HT1080 (cell line): ENCODE data around the gene PHACTR1. TPM values are rescaled to one million over a fixed set of nuclear protein-coding genes. Genes with fewer than 3 reads are reported as not detected.

Experiments
- DNase-seq: peaks from one replicate; pipeline ENCODE4 v3.0.0-alpha.2; 2015; ENCODE audit warnings: low read depth
- total RNA-seq: library from RNA; depleted of rRNA; stranded (reverse); fragments of >200 nt; shearing (Covaris generic); gene quantifications from 2 replicates; pipeline ENCODE4 v1.2.3, GENCODE V29; 2014

PHACTR1 gene
- total RNA-seq, 1 experiment from 2014 or later: 7.8 TPM

DNA sequence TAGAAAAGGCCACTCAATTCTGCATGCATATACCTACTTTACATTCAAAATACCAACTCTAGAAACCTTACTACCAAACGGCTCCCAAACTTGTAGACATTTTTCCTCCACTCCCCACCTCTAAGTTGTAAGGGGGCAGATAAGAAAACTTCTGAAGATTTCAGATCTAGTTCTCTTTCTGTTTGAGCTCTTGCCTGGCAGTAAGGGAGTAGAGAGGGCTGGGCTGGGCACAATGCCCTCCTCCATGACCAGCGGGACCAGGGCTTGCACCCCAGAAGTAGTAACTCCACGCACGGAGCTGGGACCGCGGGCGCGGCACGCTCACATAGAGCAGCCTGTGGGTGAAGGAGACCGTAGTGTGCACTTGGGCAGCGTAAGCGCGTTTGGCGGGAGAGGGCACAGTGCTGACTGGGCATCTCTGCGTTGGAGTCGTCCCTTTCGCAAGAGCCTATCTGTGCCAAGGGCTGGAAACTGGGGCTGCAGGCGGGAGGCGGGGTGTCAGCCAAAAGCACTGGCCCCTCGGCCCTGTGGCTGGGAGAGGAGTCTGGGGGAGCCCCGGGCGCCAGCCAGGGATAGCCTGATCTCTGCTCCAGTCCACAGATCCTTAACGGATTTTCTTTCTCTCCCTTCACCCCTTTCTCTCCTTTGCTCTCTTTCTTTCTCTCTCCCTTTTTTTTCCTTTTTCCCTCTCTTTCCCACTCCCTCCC, 32.4 kb downstream of the PHACTR1 start:
- peak; percentile 4 for DNase-seq

DNA sequence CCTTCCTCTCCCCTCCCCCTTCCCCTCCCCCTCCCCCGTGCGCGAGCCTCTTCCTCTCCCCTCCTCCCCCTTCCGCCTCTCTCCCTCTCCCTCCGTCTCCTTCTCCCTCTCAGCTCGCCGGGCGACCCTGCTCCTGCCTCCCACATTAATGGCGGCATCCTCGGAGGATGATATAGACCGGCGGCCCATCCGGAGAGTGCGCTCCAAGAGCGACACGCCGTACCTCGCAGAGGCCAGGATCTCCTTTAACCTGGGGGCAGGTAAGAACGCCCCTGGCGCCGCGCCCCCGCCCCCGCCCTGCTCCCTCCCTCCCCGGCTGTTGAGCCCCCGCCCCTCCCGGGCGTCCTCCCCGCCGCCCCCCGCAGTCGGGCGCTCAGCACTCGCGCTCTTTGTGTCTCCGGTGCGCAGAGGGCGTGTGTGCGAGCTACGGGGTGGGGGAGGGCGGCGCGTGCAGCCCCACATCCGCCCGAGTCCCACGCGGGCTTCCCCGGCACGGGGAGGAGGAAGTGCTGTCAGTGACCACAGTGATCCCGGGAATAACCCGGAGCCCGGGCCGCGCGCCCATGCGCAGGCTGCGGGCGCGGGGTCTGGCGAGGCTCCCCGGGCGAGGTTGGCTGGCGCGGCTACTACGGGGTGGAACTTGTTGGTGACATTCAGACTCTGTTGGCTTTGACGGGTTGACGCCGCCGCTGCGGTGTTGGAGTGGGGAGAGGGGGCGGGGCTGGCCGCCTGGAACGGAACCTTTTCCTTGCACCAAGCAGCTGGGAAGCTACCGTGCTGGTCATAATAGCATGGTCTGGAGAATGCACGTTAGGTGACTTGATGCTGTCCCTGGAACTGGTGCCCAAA, 33.2 kb downstream of the PHACTR1 start:
- no peak for DNase-seq

DNA sequence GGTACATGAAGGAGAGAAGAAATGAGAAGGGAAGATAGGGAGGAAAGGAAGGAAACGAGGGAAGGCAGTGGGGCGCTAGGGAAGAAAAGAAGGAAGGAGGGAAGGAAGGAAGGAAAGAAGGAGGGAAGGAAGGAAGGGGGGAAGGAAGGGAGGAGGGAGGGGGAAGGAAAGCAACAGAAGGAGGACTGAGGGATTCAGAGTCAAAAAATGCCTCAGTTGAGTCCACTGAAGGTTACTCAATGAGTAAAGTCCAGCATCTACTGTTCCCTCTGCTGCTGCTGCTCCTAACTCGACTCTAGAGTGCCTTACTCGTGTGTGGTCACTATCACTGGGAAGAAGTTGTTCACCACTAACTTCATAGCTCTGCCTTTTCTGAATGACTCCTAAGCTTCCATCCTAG, 33.8 kb downstream of the PHACTR1 start:
- no peak for DNase-seq

DNA sequence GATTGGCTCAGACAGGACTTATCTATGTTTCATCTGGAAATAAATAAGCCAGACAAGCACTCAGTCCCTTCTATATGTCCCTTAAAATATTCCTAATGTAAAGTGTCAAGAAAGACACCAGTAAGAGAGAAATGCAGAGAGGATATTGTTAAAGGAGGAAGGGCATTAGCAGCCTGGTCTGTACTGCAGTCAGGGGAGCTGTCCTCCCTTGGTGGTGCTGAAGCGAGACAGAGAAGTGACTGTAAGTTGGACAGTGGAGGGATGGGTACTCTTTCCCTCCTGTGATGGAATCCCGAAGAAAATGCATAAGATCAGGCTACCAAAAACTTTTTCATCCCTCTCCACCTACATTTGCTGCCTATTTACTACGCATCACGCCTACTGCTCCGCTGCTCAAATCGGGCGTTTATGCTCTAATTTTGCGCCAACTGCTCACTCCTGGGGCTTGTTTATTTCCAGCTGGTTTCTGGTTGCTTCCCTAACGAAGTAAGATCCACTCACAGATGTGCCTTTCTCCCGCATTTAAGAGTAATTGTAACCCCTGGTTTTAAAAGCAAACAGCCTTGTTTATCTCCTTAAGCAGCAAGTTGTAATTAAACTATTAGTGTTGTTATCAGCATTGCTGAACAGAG, 35.2 kb downstream of the PHACTR1 start:
- DNase-seq: peak; percentile 40

DNA sequence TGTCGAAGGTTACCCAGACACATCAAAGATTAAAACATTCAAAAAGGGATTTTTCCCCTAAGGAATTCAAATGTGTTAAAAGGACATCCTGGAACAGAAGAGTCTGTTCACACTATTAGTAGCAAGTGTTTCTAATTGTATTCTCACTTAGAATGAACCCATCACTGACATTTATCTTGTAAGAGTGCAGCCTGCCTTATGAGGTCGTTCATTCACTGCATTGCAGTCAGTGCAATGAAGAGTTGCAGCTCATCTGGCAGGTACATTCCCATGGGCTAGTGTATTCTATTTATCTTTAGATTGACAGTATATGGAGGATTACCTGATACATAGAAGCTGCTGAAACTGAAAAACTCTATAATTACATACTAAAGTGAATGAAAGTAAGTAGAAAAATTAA, 36.5 kb downstream of the PHACTR1 start:
- no peak for DNase-seq

DNA sequence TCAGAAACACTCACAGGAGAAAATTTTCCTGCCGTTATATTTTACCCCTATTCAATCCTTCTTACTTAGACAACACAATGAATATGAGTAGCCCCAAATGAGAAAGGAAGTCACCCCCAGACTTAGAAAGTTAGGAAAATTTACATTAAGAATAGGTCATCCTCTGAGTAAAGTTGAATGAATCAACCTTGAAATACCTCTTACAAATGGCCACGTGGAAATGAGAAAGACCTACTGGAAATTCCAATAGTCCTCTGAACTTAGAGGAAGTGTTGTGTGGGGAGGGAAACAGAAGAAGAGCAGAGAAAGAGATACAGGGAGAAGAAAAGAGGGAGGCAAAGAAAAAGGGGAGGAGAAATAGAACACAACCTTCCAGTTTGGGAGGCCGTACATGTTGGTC, 43.7 kb downstream of the PHACTR1 start:
- no peak for DNase-seq

DNA sequence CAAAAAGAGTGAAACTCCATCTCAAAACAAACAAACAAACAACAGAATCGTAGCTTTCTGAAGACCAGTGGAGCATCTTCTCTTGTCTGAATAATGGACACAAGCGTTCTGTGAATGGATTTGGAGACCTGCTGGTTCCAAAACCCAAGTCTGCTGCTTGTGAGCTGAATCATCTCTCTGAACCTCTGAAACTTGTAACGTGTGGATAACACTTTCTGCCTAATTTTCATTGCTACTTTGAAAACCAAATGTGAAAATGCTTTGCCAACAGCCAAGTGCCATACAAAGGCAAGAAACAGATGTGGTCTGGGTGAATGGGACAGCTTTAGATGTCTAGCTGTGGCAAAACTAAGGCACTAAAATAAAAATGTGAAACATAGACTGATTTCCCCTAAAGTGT, 44.3 kb downstream of the PHACTR1 start:
- no peak for DNase-seq

DNA sequence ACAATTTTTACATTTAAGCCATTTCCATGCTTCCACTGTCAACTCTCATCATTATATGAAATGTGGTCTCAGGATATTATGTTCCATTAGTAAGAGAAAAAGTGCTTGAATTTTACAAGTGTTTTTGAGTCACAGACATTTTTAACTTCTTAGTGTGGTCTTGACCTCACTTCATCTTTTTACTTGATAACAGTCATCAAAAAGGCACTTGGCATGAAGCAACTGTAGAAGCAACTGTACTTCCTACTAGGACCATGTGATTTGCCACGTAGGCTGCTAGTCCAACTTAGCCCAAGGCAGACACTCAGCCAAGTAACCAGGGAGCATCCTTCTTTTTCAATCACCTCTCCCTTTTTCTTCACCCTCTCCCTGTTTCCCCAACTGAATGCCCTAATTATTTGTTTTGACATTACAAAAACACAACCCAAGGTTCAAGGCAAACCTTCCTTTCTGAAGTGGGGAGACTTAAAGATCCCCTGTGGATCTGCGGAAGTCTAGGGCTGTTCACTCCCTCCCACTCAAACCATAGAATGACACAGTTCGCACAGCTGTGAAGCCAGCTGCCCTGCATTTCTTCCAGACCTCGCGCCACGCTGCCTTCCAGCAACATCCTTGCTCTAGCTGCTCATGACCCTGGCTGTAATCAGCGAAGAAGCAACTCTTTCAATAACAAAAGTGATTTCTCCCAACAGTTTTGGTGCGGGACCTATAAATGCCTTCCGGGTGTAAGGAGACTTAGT, 45.0 kb downstream of the PHACTR1 start:
- DNase-seq: peak; percentile 90

DNA sequence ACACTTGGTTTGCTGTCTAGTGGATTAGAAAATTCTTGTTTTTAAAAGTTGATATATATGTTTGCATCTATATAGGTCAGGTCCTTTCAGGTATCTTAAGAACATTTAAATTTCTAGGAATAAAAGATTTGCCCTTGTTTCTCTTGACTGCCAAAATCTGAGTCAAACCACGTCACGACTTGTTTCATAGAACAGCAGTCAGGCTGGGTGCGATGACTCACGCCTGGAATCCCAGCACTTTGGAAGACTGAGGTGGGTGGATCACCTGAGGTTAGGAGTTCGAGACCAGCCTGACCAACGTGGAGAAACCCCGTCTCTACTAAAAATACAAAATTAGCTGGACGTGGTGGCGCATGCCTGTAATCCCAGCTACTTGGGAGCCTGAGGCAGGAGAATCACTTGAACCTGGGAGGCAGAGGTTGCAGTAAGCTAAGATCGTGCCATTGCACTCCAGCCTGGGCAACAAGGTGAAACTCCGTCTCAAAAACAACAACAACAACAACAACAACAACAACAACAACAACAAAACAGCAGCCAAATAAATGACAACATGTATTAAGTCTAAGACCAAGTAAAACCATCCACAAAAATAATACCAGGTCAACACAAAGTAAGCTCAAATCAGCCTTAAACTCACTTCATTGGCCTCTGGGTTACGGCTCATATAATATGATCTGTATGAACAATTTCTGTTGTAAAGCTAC, 46.3 kb downstream of the PHACTR1 start:
- peak; percentile 71 for DNase-seq

DNA sequence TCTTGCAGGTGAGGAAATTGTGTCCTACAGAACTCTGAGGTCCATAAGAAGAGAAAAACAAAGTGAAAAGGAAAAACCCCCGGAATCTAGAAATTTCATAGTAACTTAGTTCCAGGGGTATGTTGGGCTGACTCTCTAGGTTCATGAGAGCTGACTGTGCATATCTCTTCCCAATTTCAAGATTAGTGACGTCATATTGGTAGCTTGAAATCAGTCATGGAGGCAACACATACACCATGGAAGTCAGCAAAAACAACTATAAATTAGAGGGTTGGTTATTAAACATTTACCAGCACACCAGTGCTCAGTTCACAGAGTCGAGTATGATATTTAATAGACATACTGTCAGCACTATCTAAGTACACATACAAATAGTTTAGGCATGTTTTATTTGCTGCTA, 49.8 kb downstream of the PHACTR1 start:
- no peak for DNase-seq

DNA sequence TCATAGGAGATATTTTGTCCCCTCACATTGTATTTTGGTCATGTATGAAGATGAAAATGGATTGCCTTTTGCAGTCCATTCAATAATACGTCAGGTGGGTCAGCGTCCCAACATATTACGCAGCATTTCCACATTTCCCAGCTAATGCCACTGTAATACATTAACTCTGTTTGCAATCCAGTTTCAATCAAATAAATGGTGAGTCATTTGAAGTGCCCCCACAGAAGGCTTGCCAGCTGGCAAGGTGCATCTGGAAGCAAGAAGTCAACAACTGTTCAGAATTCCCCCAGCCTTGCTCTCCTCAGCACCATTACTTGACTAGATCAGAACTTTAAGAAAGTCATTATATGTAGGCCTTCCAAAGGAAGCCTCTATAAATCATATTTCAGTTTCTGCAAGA, 50.4 kb downstream of the PHACTR1 start:
- no peak for DNase-seq

DNA sequence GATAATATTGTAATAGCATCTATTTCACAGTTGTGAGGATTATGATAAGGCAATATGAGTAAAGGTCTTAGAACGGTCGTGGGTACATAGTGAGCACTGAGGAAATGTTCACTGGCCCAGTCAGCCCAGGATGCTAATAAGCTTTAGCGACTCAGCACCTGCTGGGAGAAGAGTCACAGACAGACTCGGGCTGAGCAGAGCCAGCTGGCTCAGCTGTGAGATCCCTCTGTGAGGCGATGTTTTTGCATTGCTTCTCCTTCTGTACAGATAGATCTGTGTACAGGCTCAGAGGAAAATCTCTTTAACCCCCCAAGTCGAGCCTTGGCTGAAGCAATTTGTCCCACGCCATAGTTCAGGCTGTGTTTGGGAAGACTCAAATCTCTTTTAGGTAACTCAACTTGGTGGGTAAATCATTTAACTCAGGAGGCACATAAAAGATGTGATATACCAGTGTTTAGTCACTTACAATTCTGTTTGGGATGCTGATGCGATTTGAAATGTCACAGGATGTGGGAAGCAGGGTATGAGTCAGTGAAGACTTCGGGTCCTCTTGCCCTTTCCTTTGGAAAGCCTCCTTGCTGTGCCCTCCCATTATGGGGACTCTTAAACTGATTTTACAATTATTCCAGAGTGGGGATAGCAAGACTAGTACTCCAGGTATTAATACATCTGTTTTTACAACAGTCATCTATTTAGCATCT, 53.1 kb downstream of the PHACTR1 start:
- peak; percentile 86 for DNase-seq

DNA sequence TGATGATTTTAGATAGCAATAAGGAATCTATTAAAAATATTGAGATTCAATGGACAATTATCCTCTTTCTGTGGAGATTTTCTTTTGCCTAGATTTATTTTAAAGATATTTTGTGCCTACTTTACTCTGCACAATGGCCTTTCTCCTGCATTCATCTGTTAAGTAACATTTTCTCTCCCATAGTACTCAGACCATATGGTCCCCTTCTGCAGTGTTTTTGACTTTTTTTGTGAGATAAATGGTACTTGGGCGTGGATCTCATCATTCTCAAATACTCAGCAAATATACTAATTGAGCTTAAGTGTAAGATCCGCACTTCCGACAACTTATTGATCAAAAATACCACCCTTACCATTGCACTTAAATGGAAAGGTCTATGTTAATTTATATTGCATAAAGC, 55.8 kb downstream of the PHACTR1 start:
- no peak for DNase-seq

DNA sequence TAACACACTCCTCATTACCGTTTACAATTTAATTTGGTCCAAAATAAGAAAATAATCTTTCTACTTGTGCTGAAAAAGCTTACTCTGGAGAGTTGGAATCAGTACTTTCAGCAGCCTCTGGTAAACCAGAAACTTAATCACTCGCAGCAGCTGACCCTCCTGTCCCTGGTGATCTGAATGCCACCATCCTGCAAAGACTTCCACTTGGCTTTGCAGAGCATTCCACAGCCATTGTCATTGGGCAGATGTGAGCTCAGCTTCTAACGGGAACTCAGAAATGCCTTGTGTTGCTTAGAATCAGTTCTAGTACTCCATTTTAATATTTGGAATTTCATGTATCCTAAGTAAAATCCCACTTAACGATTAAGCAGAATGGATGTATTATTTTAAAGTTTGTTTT, 59.7 kb downstream of the PHACTR1 start:
- no peak for DNase-seq

DNA sequence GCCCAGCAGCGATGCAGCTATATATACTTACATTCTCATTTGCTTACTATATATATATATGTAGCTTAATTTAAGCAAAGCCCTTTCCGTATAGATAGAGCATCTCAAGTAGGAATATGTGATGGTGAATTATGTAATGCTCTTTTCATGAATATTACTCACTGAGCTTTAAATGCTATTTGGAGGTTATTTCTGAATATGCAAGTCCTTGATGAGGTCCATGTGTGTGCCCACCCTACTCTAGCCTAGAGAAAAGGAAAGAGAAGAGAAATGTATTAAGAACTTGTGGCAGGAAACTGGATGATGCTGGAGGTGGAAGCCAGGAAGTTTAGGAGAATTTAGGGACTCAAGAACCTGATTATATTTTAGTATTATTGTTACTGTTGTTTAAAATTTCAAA, 63.2 kb downstream of the PHACTR1 start:
- DNase-seq: no peak

DNA sequence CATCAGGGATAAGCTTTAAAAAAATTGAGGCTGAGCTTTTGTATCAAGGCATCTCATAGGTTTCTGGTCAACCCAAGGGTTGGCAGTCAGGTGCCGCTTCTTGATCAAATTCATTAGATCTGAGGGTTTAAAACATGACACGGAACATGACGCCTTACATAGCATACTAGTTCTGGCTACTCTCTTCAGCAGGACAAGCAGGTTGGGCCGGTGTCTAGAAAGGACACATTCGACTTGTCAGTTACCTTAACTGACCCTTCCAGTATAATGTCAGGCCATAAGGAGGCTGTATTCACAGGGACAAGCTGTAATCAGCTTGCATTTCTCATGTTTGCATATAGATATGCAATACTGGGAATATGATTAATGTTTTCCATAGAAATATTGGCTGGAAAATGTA, 65.6 kb downstream of the PHACTR1 start:
- DNase-seq: no peak

DNA sequence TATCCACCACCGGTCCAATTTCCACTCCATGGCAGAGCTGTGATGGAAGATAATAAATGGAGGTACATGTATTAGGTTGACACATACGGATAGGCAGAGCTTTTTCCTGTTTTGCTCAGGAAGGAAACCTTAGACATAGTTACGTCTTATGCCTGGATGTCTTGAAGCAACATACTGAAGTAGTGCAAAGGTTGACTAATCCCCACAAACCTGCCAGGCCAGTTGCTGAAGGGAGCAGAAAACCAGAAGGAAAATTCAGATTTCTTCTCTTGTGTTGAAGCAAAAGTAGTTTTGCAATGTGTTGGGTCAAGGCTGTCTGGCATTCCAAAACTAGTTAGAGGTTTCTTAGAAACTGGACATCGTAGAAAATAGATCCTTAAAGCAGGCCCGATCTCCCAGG, 68.7 kb downstream of the PHACTR1 start:
- DNase-seq: no peak

DNA sequence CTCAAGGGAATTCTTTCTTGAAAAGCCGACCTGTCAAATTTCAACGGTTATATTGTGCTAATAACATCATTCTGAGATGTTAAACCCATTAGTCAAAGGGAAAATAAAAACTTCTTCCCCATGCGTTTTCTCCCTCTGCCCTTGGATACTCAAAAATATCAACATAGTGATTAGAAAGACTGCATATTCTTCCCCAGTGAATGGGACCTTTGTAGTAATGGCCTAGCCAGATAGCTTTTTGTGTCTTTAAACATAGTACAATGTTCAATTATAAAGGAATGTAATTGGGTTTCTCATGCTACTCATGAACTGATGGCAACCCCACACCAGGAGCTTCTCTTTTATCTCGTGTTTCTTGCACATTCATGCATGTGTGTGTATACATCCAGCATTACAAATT, 69.4 kb downstream of the PHACTR1 start:
- no peak for DNase-seq

DNA sequence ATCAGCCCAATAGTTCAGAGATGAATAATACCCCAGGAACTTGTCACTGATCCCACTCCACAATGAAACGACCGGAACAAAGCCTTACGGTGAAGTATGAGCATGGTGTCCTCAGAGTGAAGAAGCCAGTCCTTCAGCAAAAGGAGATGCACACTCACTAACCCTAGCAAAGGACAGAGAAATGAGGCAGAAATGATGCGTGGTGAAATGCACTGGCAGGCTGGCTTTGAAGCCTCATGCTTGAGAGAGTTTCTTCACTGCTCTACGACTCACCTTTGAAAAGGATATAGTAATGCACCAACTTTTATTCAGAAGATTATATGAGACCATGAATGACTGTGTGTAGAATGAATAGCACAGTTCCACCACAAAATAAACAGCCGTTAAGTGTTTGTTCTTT, 74.8 kb downstream of the PHACTR1 start:
- DNase-seq: peak; percentile 69

DNA sequence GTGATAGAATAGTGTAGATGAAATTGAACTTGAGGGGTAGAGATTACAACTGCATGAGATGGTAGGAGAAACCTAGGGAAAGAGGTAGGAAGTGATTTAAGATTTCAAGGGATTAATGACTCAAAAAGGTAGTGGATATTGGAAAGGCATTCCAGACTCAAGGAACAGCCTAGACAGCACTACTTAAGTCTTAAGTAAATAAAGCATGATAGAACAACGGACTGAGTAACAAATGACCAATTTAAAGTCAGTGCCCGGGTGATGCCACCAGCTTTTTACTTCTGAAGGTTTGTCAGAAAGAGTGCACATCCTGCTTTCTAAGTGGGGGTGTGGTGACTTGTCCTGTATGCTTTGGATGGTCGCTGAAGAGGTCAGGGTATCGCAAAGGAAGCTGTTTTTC, 81.8 kb downstream of the PHACTR1 start:
- DNase-seq: peak; percentile 56
